Measurements from ENCODE around the gene METTL25B.
A peak's percentile ranks its signal among the peaks of the same experiment; 100 is the strongest.

Gene METTL25B

DNA sequence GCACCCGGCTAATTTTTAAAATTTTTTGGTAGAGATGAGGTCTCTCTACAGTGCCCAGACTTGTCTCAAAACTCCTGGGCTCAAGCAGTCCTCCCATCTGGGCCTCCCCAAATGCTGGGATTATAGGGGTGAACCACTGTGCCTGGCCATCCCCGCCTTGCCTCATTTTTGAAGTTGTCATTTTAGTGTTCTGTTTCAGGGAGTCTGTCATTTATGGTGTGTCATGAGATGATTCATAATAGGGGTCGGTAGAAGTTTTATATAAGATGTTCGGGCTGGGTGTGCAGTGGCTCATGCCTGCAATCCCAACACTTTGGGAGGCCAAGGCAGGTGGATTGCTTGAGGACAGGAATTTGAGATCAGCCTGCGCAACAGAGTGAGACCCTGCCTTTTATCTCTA is 47.5 kb downstream of the METTL25B start:
- DNase-seq (ENCODE audit: low read depth, low spot score): no peak
- TF ChIP-seq EZH2 (IDR thresholded peaks at IDR 0.05) (no peak), POLR2AphosphoS5 (IDR thresholded peaks at IDR 0.05; ENCODE audit: borderline replicate concordance, low read depth, low read length) (no peak), FOXP2 (optimal IDR thresholded peaks at IDR 0.05; ENCODE audit: control extremely low read depth, extremely low read length, insufficient read depth) (no peak)
- H3K9ac ChIP-seq (ENCODE audit: insufficient read length): no peak overlapping the region

DNA sequence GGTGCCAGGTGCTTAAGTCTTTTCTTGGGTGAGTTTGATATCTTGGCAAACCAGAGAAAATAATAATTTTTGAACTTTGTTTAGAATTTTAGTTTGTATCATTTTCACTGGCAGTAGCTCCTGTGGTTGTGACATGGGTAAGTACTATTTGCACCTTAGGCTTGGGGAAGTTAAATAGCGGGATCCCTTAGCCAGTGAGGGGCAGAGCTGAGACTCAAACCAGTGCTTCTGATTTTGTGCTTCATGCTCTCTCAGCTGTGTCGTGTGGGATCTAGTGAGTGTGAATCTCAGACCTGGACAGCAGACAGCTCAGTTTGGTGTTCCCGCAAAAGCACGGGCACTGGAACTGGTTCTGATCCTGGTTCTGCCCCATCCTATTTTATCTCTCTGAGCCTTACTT is 48.7 kb downstream of the METTL25B start:
- Histone ChIP-seq H3K4me3 (no peak overlapping the region), H3K36me3 (ENCODE audit: insufficient read depth, low read length) (peaks cover 30% of the 10 kb centered on the region), H3K9ac (ENCODE audit: insufficient read length) (no peak overlapping the region), H3K9me3 (ENCODE audit: low read depth, low read length) (no peaks in the 10 kb centered on the region), H3K27ac (0 out of 2 replicates have a peak overlapping the region, but pooled peaks have one; percentile 19)
- TF ChIP-seq FOXP2 (optimal IDR thresholded peaks at IDR 0.05; ENCODE audit: control extremely low read depth, extremely low read length, insufficient read depth) (no peak), EZH2 (IDR thresholded peaks at IDR 0.05) (no peak), POLR2AphosphoS5 (IDR thresholded peaks at IDR 0.05; ENCODE audit: borderline replicate concordance, low read depth, low read length) (no peak)
- DNase-seq (ENCODE audit: low read depth, low spot score): no peak

More for the DNA sequence above, 47.5 kb downstream of the METTL25B start:
- Histone ChIP-seq H3K36me3 (ENCODE audit: insufficient read depth, low read length) (peaks cover 26% of the 10 kb centered on the region), H3K4me3 (no peak overlapping the region), H3K27ac (no peak overlapping the region), H3K9me3 (ENCODE audit: low read depth, low read length) (no peaks in the 10 kb centered on the region)

DNA sequence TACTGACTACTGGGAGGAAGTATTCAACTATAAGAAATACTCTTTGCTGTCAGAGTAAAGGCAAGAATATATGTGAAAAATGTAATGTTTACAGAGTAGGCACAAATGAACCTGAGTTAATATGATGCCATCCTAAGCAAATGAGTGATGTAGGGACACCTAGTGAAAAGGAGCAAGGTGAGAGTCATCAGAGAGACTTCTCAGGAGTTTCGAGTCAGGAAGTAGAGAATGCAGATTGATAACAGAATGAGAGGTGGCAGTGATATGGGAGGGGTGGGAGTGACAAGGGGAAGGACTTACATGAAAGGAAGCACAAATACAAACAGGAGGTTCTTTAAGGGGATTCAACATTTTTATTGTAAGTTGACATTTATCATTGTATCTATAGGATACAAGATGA is 49.3 kb downstream of the METTL25B start:
- H3K36me3 ChIP-seq (ENCODE audit: insufficient read depth, low read length): peaks cover 32% of the 10 kb centered on the region
- no peak overlapping the region for H3K9ac ChIP-seq (ENCODE audit: insufficient read length)
- no peak overlapping the region for H3K4me3 ChIP-seq
- peak overlapping the region; percentile 34; the same call in 1 of the 2 replicates for H3K27ac ChIP-seq
- TF ChIP-seq POLR2AphosphoS5 (IDR thresholded peaks at IDR 0.05; ENCODE audit: borderline replicate concordance, low read depth, low read length): no peak
- no peak for TF ChIP-seq FOXP2 (optimal IDR thresholded peaks at IDR 0.05; ENCODE audit: control extremely low read depth, extremely low read length, insufficient read depth)
- TF ChIP-seq EZH2 (IDR thresholded peaks at IDR 0.05): no peak
- no peaks in the 10 kb centered on the region for H3K9me3 ChIP-seq (ENCODE audit: low read depth, low read length)
- no peak for DNase-seq (ENCODE audit: low read depth, low spot score)

DNA sequence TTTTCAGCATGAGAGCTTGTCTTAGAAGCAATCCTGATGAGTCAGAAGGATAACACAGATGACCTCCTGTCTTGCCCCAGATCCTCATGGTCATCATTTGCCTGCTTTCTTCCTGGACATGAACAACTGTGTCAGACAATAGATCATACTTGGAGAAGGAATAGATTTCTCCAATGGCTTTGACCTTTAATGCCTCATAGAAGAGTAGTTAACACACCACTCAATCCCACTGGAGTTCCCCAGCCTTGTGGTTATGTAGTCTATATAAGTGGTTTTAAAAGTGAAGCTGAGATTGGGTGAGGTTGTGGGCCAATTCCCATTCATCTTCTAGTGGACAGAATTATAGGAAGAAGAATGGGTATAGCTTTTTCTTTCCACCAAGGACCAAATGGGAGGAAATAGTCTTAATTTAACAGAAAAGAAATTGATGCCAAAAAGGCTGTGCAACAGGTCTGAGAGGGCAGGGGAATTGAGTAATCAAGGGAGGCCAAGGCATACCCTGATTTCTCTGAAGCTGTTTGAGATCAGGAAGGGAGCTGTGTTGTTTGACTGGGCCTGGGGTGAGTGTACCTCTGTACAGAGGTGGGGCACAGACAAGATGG is 53.4 kb downstream of the METTL25B start:
- no peak for TF ChIP-seq POLR2AphosphoS5 (IDR thresholded peaks at IDR 0.05; ENCODE audit: borderline replicate concordance, low read depth, low read length)
- no peak for TF ChIP-seq FOXP2 (optimal IDR thresholded peaks at IDR 0.05; ENCODE audit: control extremely low read depth, extremely low read length, insufficient read depth)
- no peak for TF ChIP-seq EZH2 (IDR thresholded peaks at IDR 0.05)
- Histone ChIP-seq H3K27ac (no peak overlapping the region), H3K9ac (ENCODE audit: insufficient read length) (no peak overlapping the region), H3K9me3 (ENCODE audit: low read depth, low read length) (no peaks in the 10 kb centered on the region), H3K4me3 (no peak overlapping the region), H3K36me3 (ENCODE audit: insufficient read depth, low read length) (peaks cover 46% of the 10 kb centered on the region)
- DNase-seq (ENCODE audit: low read depth, low spot score): no peak

DNA sequence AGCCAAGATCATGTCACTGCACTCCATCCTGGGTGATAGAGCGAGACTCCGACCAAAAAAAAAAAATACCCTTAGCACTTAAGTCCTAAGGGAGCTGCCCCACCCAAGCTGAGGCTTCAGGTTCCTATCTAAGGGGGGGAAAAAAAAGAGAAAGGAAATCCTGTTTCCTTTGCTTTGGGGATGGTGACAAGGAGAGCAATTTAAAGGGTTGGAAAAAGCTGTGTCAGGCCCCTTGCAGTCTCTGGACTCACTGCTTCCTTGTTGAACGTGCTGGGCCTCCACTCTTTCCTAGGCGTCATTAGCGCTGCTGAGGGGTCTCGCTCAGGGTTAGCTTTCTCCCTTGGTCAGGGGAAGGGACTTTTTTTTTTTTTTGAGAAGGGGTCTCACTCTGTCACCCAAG is 57.2 kb downstream of the METTL25B start:
- DNase-seq (ENCODE audit: low read depth, low spot score): no peak
- no peak overlapping the region for H3K27ac ChIP-seq
- no peaks in the 10 kb centered on the region for H3K9me3 ChIP-seq (ENCODE audit: low read depth, low read length)
- H3K9ac ChIP-seq (ENCODE audit: insufficient read length): no peak overlapping the region
- TF ChIP-seq EZH2 (IDR thresholded peaks at IDR 0.05) (no peak), FOXP2 (optimal IDR thresholded peaks at IDR 0.05; ENCODE audit: control extremely low read depth, extremely low read length, insufficient read depth) (no peak), POLR2AphosphoS5 (IDR thresholded peaks at IDR 0.05; ENCODE audit: borderline replicate concordance, low read depth, low read length) (no peak)
- no peak overlapping the region for H3K4me3 ChIP-seq
- peaks cover 68% of the 10 kb centered on the region for H3K36me3 ChIP-seq (ENCODE audit: insufficient read depth, low read length)
